ENCODE measurements around the gene ITPRIPL2. TPM values are rescaled to one million over a fixed set of nuclear protein-coding genes. Genes with fewer than 3 reads are reported as not detected.

Gene ITPRIPL2
- total RNA-seq, 1 donor from 2014 or later, result 29.5 TPM

DNA sequence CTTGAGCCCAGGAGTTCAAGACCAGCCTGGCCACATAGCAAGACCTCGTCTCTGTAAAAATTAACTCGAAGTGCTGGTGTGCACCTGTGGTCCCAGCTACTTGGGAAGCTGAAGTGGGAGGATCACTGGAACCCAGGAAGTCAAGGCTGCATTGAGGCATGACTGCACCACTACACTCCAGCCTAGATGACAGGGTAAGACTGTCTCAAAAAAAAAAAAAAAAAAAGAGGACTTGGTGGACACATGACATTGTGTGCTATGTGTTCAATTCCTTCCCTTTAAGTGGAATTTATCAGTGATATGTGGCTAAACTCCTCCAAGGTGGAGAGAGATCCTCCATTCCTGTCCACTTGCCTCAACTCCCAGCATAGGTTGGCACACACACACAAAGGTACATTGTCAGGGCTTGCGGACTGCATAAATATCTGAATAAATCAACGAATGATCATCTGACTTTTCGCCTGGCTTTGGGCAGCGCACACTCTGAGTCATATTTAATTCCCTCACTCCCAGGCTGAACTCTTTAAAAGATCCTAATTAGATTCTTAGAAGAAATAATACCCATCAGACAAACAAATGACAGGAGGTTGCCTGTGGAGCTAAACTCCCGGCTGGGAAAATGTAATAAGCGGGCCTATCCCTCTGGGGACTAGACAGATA, 29.3 kb downstream of the ITPRIPL2 start:
- Mint-ChIP-seq H3K27me3 (peaks cover 2% of the 10 kb centered on the region), H3K4me3 (no peak overlapping the region), H3K27ac (no peak overlapping the region), H3K36me3 (no peaks in the 10 kb centered on the region), H3K4me1 (ENCODE audit: unreplicated experiment) (peaks cover 22% of the 10 kb centered on the region), H3K9me3 (no peaks in the 10 kb centered on the region)
- DNase-seq (ENCODE audit: extremely low spot score, unreplicated experiment), result no peak
- TF ChIP-seq, protein P1, sequence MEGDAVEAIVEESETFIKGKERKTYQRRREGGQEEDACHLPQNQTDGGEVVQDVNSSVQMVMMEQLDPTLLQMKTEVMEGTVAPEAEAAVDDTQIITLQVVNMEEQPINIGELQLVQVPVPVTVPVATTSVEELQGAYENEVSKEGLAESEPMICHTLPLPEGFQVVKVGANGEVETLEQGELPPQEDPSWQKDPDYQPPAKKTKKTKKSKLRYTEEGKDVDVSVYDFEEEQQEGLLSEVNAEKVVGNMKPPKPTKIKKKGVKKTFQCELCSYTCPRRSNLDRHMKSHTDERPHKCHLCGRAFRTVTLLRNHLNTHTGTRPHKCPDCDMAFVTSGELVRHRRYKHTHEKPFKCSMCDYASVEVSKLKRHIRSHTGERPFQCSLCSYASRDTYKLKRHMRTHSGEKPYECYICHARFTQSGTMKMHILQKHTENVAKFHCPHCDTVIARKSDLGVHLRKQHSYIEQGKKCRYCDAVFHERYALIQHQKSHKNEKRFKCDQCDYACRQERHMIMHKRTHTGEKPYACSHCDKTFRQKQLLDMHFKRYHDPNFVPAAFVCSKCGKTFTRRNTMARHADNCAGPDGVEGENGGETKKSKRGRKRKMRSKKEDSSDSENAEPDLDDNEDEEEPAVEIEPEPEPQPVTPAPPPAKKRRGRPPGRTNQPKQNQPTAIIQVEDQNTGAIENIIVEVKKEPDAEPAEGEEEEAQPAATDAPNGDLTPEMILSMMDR (conservative IDR thresholded peaks at IDR 0.05), result no peak

DNA sequence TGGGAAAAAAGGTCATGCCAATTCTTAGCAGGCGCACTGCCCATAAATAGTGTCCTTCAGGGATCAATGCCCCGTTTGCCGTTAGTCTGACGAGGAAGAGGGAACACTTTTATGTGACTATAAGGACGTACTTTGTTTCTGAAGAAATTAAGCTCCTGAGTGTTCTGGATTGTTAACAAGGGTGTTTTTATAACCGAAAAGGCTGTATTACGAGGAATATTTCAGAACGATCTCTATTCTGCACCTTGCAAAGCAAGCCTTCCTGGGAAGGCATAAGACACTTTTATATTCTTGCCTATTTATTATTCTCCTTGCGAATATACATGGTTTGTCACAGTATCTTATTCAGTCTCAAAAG, 29.8 kb downstream of the ITPRIPL2 start:
- Mint-ChIP-seq H3K27ac (no peak overlapping the region), H3K36me3 (no peaks in the 10 kb centered on the region), H3K4me3 (no peak overlapping the region), H3K27me3 (peaks cover 2% of the 10 kb centered on the region), H3K9me3 (no peaks in the 10 kb centered on the region), H3K4me1 (ENCODE audit: unreplicated experiment) (peaks cover 19% of the 10 kb centered on the region)
- no peak for DNase-seq (ENCODE audit: extremely low spot score, unreplicated experiment)
- TF ChIP-seq, protein P1 (conservative IDR thresholded peaks at IDR 0.05), result no peak

DNA sequence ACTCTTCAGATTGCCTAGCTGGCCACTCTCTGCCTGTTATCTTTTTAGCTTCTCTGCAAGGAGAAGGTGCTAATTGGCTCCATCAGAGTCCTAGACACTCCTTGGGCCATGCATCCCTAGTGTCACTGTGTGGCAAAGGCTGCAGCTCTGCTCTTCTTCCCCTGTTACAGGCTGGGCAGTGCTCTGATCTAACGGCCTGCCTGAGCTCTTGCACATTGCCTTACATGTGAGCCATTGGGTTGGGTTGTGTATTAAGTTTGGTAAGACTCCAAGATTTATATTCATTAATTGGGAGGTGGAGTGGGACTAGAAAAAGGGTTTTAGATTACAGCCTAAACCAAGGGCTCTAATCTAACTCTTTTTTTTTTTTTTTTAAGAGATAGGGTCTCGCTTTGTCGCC, 31.2 kb downstream of the ITPRIPL2 start:
- H3K9me3 Mint-ChIP-seq, result no peaks in the 10 kb centered on the region
- TF ChIP-seq, protein P1 (conservative IDR thresholded peaks at IDR 0.05), result no peak
- no peak for DNase-seq (ENCODE audit: extremely low spot score, unreplicated experiment)
- H3K4me3 Mint-ChIP-seq, result no peak overlapping the region
- no peak overlapping the region for H3K27ac Mint-ChIP-seq
- H3K36me3 Mint-ChIP-seq, result no peaks in the 10 kb centered on the region
- peaks cover 9% of the 10 kb centered on the region for H3K4me1 Mint-ChIP-seq (ENCODE audit: unreplicated experiment)
- peaks cover 2% of the 10 kb centered on the region for H3K27me3 Mint-ChIP-seq

DNA sequence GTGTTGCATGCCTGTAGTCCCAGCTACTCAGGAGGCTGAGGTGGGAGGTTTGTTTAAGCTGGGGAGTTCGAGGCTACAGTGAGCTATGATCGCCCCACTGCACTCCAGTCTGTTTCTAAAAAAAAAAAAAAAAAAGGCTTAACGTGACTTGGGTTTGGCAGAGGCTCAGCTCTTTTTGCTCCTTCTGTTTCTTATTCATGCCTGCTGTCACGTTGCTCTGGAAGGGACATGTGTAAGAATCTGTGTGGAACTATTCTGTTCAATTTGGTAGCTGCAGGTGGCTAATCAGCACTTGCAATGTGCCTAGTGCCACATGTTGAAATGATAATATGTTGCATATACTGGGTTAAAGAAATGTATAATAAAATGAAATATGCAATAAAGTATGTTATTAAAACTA, 33.4 kb downstream of the ITPRIPL2 start:
- Mint-ChIP-seq H3K27me3 (peaks cover 2% of the 10 kb centered on the region), H3K4me1 (ENCODE audit: unreplicated experiment) (no peaks in the 10 kb centered on the region), H3K4me3 (no peak overlapping the region), H3K27ac (no peak overlapping the region), H3K9me3 (no peaks in the 10 kb centered on the region), H3K36me3 (no peaks in the 10 kb centered on the region)
- TF ChIP-seq, protein P1 (conservative IDR thresholded peaks at IDR 0.05), result no peak
- no peak for DNase-seq (ENCODE audit: extremely low spot score, unreplicated experiment)

DNA sequence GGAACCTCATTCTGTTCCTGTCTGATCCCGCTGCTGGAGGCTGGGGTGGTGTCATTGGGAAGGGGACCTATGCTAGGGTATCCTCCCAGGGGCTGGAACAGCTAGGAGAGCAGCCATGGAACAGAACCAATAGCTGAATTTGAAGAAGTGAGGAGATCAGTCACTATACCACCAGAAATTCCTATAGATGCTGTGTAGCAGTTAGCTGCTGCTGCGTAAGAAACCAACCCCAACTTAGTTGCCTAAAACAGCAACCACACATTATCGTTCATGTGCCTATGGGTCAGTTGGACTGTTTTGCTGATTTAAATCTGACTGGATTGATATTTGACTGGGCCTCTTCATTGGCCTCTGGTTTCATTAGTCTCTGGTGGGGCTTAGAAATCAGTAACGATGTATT, 33.9 kb downstream of the ITPRIPL2 start:
- TF ChIP-seq, protein P1 (conservative IDR thresholded peaks at IDR 0.05), result no peak
- H3K4me1 Mint-ChIP-seq (ENCODE audit: unreplicated experiment), result no peaks in the 10 kb centered on the region
- no peak overlapping the region for H3K4me3 Mint-ChIP-seq
- H3K27ac Mint-ChIP-seq, result no peak overlapping the region
- no peak for DNase-seq (ENCODE audit: extremely low spot score, unreplicated experiment)
- no peaks in the 10 kb centered on the region for H3K9me3 Mint-ChIP-seq
- H3K36me3 Mint-ChIP-seq, result no peaks in the 10 kb centered on the region
- peaks cover 2% of the 10 kb centered on the region for H3K27me3 Mint-ChIP-seq

DNA sequence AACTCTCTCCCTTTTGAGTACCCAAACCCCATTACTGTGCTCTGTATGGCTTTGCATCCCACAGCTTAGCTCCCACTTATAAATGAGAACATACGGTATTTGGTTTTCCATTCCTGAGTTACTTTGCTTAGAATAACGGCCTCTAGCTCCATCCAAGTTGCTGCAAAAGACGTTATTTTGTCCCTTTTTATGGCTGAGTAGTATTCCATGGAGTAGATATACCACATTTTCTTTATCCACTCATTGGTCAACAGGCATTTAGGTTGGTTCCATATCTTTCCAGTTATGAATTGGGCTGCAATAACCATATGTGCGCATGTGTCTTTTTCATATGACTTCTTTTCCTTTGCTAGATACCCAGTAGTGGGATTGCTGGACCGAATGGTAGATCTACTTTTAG, 34.4 kb downstream of the ITPRIPL2 start:
- peaks cover 4% of the 10 kb centered on the region for H3K27me3 Mint-ChIP-seq
- no peak overlapping the region for H3K27ac Mint-ChIP-seq
- TF ChIP-seq, protein P1 (conservative IDR thresholded peaks at IDR 0.05), result no peak
- H3K4me1 Mint-ChIP-seq (ENCODE audit: unreplicated experiment), result no peaks in the 10 kb centered on the region
- no peak for DNase-seq (ENCODE audit: extremely low spot score, unreplicated experiment)
- no peaks in the 10 kb centered on the region for H3K9me3 Mint-ChIP-seq
- no peaks in the 10 kb centered on the region for H3K36me3 Mint-ChIP-seq
- H3K4me3 Mint-ChIP-seq, result no peak overlapping the region
